ENCODE results near the gene POLR3F.

The POLR3F gene

DNA sequence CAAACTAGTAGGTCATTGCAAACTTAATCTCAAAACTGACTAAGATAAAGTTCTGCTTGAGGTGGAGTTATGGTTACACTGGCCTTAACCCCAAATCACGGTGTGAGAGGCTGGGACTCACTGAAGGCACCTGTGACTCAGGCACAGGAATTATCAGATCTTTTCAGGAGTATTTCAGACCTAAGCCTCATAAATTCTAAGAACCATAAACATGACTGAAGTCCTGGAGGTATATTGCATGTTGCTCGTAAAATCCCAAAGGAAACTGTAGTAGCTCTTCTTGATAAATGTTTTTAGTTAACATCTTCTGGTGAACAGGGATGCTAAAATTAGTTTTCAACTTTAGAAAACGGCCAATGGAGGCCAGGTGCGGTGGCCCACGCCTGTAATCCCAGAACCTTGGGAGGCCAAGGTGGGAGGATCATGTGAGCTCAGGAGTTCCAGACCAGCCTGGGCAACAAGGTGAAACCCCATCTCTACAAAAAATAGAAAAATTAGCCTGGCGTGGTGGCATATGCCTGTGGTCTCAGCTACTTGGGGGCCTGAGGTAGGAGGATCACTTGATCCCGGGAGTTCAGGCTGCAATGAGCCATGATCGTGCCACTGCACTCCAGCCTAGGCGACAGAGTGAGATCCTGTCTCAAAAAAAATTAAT is 36.9 kb upstream of the POLR3F start:
- H3K4me1 ChIP-seq (ENCODE audit: low read depth, poor library complexity, severe bottlenecking) = no peaks in the 10 kb centered on the region
- TF ChIP-seq CTCF (conservative IDR thresholded peaks at IDR 0.05; ENCODE audit: low read depth, low read length) = no peak

DNA sequence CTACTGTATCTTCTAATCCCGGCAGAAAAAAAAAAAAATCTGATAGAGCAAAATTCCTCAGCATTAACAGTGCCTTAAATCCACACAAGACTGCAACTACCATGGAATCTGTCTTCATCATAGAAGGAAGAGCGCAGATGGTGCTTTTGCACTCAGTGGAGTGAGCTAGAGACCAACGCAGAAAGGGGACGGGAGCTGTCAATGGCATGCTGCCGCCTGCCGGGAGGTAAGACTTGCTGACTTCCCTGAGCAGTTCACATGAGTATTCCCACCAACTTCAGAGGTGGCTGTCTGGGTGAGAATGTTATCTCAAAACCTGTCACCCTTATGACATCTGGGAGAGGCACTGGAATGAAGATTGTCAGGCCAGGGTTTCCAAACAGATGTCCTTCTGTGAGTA is 36.0 kb upstream of the POLR3F start:
- no peak overlapping the region for H2AFZ ChIP-seq (ENCODE audit: low read depth)
- TF ChIP-seq CTCF (conservative IDR thresholded peaks at IDR 0.05; ENCODE audit: low read depth, low read length) = no peak
- H3K4me1 ChIP-seq (ENCODE audit: low read depth, poor library complexity, severe bottlenecking) = no peaks in the 10 kb centered on the region
- no peaks in the 10 kb centered on the region for H3K79me2 ChIP-seq (ENCODE audit: insufficient read depth, low read depth)
- no peak overlapping the region for H3K27ac ChIP-seq
- no peaks in the 10 kb centered on the region for H3K27me3 ChIP-seq (ENCODE audit: insufficient read depth, low read depth)
- no peak overlapping the region for H3K4me3 ChIP-seq (IDR thresholded peaks at IDR 0.05; ENCODE audit: insufficient read depth, low read depth, low read length)
- H4K20me1 ChIP-seq (ENCODE audit: insufficient read depth) = no peaks in the 10 kb centered on the region
- no peak overlapping the region for H3K4me2 ChIP-seq
- H3K9ac ChIP-seq = no peak overlapping the region
- no peaks in the 10 kb centered on the region for H3K36me3 ChIP-seq (ENCODE audit: insufficient read depth)

More for the DNA sequence above, 36.9 kb upstream of the POLR3F start:
- Histone ChIP-seq H3K27me3 (ENCODE audit: insufficient read depth, low read depth) (no peaks in the 10 kb centered on the region), H3K4me2 (no peak overlapping the region), H3K79me2 (ENCODE audit: insufficient read depth, low read depth) (no peaks in the 10 kb centered on the region), H3K36me3 (ENCODE audit: insufficient read depth) (no peaks in the 10 kb centered on the region), H4K20me1 (ENCODE audit: insufficient read depth) (no peaks in the 10 kb centered on the region), H3K4me3 (IDR thresholded peaks at IDR 0.05; ENCODE audit: insufficient read depth, low read depth, low read length) (no peak overlapping the region), H2AFZ (ENCODE audit: low read depth) (no peak overlapping the region), H3K9ac (no peak overlapping the region), H3K27ac (no peak overlapping the region)

DNA sequence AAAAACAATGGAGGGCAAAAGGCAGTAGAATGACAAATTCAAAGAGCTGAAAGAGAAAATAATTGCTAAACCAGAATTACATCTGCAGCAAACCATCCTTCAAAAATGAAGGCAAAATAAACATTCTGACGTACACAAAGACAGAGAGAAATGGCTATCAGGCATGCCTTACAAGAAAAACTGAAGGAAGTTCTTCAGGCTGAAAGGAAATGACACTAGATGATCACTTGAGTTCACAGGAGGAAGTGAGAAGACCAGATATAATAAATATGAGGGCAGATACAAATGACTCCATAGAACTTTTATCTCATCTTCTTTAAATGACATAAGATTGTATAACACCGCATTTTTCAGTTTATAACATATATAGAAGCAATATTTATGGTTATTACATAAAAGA is 30.3 kb upstream of the POLR3F start:
- H3K9ac ChIP-seq = no peak overlapping the region
- no peak overlapping the region for H3K27ac ChIP-seq
- H3K79me2 ChIP-seq (ENCODE audit: insufficient read depth, low read depth) = no peaks in the 10 kb centered on the region
- no peaks in the 10 kb centered on the region for H3K4me1 ChIP-seq (ENCODE audit: low read depth, poor library complexity, severe bottlenecking)
- H2AFZ ChIP-seq (ENCODE audit: low read depth) = no peak overlapping the region
- no peaks in the 10 kb centered on the region for H3K36me3 ChIP-seq (ENCODE audit: insufficient read depth)
- TF ChIP-seq CTCF (conservative IDR thresholded peaks at IDR 0.05; ENCODE audit: low read depth, low read length) = no peak
- no peaks in the 10 kb centered on the region for H4K20me1 ChIP-seq (ENCODE audit: insufficient read depth)
- H3K4me2 ChIP-seq = no peak overlapping the region
- H3K27me3 ChIP-seq (ENCODE audit: insufficient read depth, low read depth) = no peaks in the 10 kb centered on the region
- H3K4me3 ChIP-seq (IDR thresholded peaks at IDR 0.05; ENCODE audit: insufficient read depth, low read depth, low read length) = no peak overlapping the region

DNA sequence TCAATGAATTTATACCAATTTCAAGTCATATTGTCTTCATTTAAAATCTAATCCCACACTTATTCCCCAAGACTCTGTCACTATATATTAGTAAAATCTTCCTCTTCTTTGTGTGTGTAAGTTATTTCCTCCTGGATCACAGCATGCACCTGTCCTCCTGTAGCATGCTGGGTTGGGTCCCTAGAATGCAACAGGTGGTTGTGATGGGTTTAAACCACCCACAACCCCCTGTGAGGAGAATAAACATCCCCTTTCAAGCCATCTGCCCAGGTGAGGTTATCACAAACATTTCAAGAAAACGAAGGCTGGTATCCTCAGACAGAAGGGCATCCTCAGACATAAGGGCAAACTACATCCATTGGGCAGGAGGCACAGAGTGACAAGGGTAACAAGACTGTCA is 26.8 kb upstream of the POLR3F start:
- Histone ChIP-seq H3K4me1 (ENCODE audit: low read depth, poor library complexity, severe bottlenecking) (no peaks in the 10 kb centered on the region), H3K79me2 (ENCODE audit: insufficient read depth, low read depth) (no peaks in the 10 kb centered on the region), H3K27me3 (ENCODE audit: insufficient read depth, low read depth) (no peaks in the 10 kb centered on the region), H3K4me3 (IDR thresholded peaks at IDR 0.05; ENCODE audit: insufficient read depth, low read depth, low read length) (no peak overlapping the region), H3K4me2 (no peak overlapping the region), H3K27ac (no peak overlapping the region), H4K20me1 (ENCODE audit: insufficient read depth) (no peaks in the 10 kb centered on the region), H2AFZ (ENCODE audit: low read depth) (no peak overlapping the region), H3K9ac (no peak overlapping the region), H3K36me3 (ENCODE audit: insufficient read depth) (no peaks in the 10 kb centered on the region)
- TF ChIP-seq CTCF (conservative IDR thresholded peaks at IDR 0.05; ENCODE audit: low read depth, low read length) = no peak
